ENCODE data around the gene LRRN2. TPM values are rescaled to one million over a fixed set of nuclear protein-coding genes. Genes with fewer than 3 reads are reported as not detected.

The LRRN2 gene
- total RNA-seq, 2 donors from 2014 or later = 0.33 to 1.6 TPM

DNA sequence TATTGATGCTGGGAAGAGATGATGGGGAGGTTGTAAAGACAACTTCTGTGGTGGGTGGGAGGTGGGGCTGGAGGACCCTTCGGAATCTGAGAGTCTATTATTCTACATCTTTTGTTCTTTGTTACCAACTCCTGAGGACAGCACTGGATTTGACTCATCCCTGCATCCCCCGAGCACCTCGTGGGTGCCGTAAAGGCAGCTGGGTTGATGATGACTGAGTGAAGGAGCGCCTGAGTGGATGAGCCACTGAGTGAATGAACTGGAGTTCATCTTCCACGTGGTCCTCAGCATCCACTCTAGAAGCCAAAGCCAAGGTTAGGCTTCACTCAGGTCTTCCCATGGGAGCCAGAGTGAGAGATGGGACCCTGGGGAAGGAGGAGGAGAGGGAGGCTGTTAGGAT lies 77.6 kb downstream of the LRRN2 start:
- H3K27me3 ChIP-seq = no peaks in the 10 kb centered on the region
- TF ChIP-seq, protein P1, sequence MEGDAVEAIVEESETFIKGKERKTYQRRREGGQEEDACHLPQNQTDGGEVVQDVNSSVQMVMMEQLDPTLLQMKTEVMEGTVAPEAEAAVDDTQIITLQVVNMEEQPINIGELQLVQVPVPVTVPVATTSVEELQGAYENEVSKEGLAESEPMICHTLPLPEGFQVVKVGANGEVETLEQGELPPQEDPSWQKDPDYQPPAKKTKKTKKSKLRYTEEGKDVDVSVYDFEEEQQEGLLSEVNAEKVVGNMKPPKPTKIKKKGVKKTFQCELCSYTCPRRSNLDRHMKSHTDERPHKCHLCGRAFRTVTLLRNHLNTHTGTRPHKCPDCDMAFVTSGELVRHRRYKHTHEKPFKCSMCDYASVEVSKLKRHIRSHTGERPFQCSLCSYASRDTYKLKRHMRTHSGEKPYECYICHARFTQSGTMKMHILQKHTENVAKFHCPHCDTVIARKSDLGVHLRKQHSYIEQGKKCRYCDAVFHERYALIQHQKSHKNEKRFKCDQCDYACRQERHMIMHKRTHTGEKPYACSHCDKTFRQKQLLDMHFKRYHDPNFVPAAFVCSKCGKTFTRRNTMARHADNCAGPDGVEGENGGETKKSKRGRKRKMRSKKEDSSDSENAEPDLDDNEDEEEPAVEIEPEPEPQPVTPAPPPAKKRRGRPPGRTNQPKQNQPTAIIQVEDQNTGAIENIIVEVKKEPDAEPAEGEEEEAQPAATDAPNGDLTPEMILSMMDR (IDR thresholded peaks at IDR 0.05) = no peak
- no peak for TF ChIP-seq POLR2A (IDR thresholded peaks at IDR 0.05)
- H3K36me3 ChIP-seq (replicated peaks in 1 of 2; ENCODE audit: insufficient read depth in 1 of 2, low read depth in 2 of 2) = no peaks in the 10 kb centered on the region
- intact Hi-C loops (cut with DNase I) = no loop called here
- no peak overlapping the region for H3K4me3 ChIP-seq
- ATAC-seq (no peak), DNase-seq (no peak)
- no peaks in the 10 kb centered on the region for H3K9me3 ChIP-seq
- no peak overlapping the region for H3K27ac ChIP-seq
- H3K4me1 ChIP-seq = no peaks in the 10 kb centered on the region
- WGBS, 2 donors = 74 to 78% methylated on average over 6 of the region's 6 CpGs

DNA sequence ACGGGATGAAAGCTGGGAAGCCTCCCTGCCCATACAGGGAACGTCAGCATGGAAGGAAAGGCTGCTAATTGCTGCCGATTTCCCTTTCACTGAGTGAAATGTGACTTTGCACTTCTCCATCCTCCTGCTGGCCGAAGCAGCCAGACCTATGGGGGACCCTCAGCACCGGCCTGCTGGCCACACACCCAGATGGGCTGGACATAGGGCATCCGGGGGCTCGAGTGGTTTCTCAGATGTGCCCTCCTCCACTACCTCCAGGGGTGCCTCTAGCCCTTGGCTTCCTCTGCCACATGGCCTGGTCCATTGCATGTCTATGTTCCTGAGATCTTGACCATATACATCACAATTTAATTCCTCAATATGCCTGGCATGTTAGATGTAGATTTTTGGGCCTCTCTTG lies 79.7 kb downstream of the LRRN2 start:
- TF ChIP-seq, protein P1 (IDR thresholded peaks at IDR 0.05) = no peak
- WGBS, 2 donors = 62 to 74% methylated on average over 5 to 7 of the region's 7 CpGs

DNA sequence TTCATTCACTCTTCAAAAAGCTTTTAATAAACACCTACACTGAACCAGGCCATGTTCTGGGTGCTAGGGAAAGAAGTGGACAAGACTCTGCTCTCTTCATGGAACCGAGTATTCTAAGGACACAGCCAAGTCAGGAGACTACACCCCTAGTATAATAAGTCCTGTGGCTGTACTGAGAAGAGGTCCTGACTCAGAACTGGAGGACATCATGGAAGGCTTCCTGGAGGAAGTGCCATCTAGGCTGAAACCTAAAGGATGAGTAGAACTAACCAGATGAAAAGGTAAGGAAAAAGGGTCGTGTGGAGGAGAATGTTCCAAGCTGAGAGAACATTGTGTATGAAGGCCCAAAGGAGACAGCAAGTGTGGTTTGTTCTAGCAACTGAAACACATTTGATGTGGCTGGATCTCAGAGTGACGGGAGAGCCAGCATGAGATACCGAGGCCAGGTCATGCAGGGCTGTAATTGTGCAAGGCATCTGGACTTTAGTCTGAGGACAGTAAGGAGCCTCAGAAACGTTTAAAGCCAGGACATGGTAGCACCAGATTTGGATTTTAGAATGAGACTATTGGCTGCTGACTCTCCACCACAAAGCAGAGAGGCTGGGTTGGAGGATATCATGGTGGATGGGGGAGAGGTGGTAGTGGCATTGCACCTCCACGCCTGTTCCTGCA lies 82.5 kb downstream of the LRRN2 start:
- Histone ChIP-seq H3K4me1 (no peaks in the 10 kb centered on the region), H3K27ac (no peak overlapping the region), H3K4me3 (no peak overlapping the region), H3K36me3 (replicated peaks in 1 of 2; ENCODE audit: insufficient read depth in 1 of 2, low read depth in 2 of 2) (no peaks in the 10 kb centered on the region), H3K9me3 (no peaks in the 10 kb centered on the region), H3K27me3 (no peaks in the 10 kb centered on the region)
- 73 to 75% methylated on average over 6 of the region's 6 CpGs for WGBS, 2 donors
- no peak for TF ChIP-seq POLR2A (IDR thresholded peaks at IDR 0.05)
- TF ChIP-seq, protein P1 (IDR thresholded peaks at IDR 0.05) = no peak
- ATAC-seq (no peak), DNase-seq (no peak)
- intact Hi-C loops (cut with DNase I) = no loop called here

More for the DNA sequence above, 79.7 kb downstream of the LRRN2 start:
- no peaks in the 10 kb centered on the region for H3K36me3 ChIP-seq (replicated peaks in 1 of 2; ENCODE audit: insufficient read depth in 1 of 2, low read depth in 2 of 2)
- no peaks in the 10 kb centered on the region for H3K9me3 ChIP-seq
- no peak for DNase-seq
- H3K4me3 ChIP-seq = no peak overlapping the region
- H3K27me3 ChIP-seq = no peaks in the 10 kb centered on the region
- no peak overlapping the region for H3K27ac ChIP-seq
- H3K4me1 ChIP-seq = no peaks in the 10 kb centered on the region
- intact Hi-C loops (cut with DNase I) = no loop called here
- ATAC-seq = no peak

DNA sequence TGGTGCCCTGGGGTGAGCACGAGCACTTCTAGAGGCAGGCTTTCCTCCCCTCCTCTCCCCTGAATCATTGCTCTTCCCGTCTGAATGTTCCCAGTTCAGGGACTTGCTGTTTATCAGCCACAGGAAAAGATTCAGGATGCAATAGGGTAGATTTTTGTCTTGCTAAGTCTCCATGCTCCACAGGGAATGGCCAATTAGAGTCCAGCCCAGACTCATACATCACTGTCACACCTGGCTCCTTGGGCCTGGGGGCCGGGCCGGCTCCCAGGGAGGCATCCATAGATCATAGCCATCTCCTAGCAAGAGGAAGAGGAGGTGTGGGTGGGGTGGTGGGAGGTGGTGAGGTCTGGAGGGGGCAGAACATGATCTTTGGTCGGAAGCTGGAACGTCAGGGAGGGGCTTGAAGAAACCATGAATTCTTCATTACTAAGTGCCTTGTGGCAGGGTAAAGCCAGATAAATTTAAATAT lies 83.4 kb downstream of the LRRN2 start:
- Histone ChIP-seq H3K27ac (no peak overlapping the region), H3K27me3 (no peaks in the 10 kb centered on the region), H3K4me1 (no peaks in the 10 kb centered on the region), H3K4me3 (no peak overlapping the region), H3K36me3 (replicated peaks in 1 of 2; ENCODE audit: insufficient read depth in 1 of 2, low read depth in 2 of 2) (no peaks in the 10 kb centered on the region), H3K9me3 (no peaks in the 10 kb centered on the region)
- ATAC-seq = no peak
- TF ChIP-seq, protein P1 (IDR thresholded peaks at IDR 0.05) = no peak
- no peak for TF ChIP-seq POLR2A (IDR thresholded peaks at IDR 0.05)
- 53 to 64% methylated on average over 4 of the region's 6 CpGs for WGBS, 2 donors
- intact Hi-C loops (cut with DNase I) = no loop called here
- no peak for DNase-seq

DNA sequence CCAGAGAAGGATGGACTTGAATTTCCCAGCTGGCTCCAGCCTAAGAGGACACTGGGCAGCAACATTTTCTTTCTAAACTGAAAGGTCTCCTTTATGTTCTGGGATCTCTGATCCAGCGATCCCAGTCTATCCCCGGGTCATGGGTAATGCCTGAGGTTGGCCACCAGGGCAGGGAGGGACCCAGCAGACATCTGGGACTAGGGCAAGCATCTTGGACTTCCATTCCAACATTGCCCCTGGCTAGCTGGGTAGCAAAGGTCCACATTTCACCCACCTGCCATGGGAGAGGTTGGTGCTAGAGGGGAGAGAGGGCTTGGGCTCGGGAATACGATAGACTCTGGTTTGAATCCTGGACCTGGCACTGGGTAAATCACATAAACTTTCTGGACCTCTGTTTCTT lies 84.6 kb downstream of the LRRN2 start:
- intact Hi-C loops (cut with DNase I) = no loop called here
- DNase-seq = no peak

More for the DNA sequence above, 84.6 kb downstream of the LRRN2 start:
- ATAC-seq = no peak
- no peak for TF ChIP-seq POLR2A (IDR thresholded peaks at IDR 0.05)
- TF ChIP-seq, protein P1 (IDR thresholded peaks at IDR 0.05) = no peak
- Histone ChIP-seq H3K36me3 (replicated peaks in 1 of 2; ENCODE audit: insufficient read depth in 1 of 2, low read depth in 2 of 2) (no peaks in the 10 kb centered on the region), H3K4me1 (no peaks in the 10 kb centered on the region), H3K4me3 (no peak overlapping the region), H3K27me3 (no peaks in the 10 kb centered on the region), H3K9me3 (no peaks in the 10 kb centered on the region), H3K27ac (no peak overlapping the region)
- 90 to 94% methylated on average over 4 of the region's 4 CpGs for WGBS, 2 donors

Data from body of pancreas (tissue), 4 donors.